ENCODE results near the gene TESK2. TPM values are rescaled to one million over a fixed set of nuclear protein-coding genes. Genes with fewer than 3 reads are reported as not detected.

The TESK2 gene
- total RNA-seq, 1 donor from 2014 or later: 14.9 TPM

DNA sequence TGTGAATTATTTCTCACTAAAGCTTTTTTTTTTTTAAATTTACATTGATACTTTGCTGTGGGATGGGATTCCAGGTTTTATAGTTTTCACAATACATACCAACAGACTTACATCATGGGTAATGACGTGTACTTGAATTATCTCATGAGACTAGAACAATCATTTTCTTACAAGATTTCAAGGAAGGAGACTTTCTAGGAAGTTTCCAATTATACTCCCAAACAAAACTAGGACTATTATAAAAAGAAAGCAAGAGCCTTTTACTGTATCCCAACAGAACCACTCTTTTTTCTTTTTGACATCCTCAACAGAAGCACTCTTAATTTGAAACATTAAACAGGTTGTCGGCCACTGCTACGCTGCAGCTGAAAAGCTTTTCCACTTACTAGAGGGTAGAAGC is 48.7 kb downstream of the TESK2 start:
- Mint-ChIP-seq H3K36me3 (no peaks in the 10 kb centered on the region), H3K27ac (no peak overlapping the region), H3K27me3 (ENCODE audit: insufficient read depth, low read depth) (peaks cover 3% of the 10 kb centered on the region), H3K4me1 (no peaks in the 10 kb centered on the region), H3K4me3 (no peak overlapping the region), H3K9me3 (no peaks in the 10 kb centered on the region)
- Histone ChIP-seq H3F3A (ENCODE audit: low read depth) (no peaks in the 10 kb centered on the region), H3K36me3 (no peaks in the 10 kb centered on the region), H3K79me2 (ENCODE audit: low read depth) (no peaks in the 10 kb centered on the region), H4K20me1 (ENCODE audit: low read depth) (no peaks in the 10 kb centered on the region), H3K9me3 (ENCODE audit: low read depth) (no peaks in the 10 kb centered on the region), H3K4me3 (no peak overlapping the region), H3K27ac (no peak overlapping the region), H3K9ac (no peak overlapping the region), H2AFZ (replicated peaks) (no peak overlapping the region), H3K4me2 (no peak overlapping the region), H3K27me3 (no peaks in the 10 kb centered on the region), H3K4me1 (no peaks in the 10 kb centered on the region)
- no peak for TF ChIP-seq EZH2 (IDR thresholded peaks at IDR 0.05)
- TF ChIP-seq, protein P1, sequence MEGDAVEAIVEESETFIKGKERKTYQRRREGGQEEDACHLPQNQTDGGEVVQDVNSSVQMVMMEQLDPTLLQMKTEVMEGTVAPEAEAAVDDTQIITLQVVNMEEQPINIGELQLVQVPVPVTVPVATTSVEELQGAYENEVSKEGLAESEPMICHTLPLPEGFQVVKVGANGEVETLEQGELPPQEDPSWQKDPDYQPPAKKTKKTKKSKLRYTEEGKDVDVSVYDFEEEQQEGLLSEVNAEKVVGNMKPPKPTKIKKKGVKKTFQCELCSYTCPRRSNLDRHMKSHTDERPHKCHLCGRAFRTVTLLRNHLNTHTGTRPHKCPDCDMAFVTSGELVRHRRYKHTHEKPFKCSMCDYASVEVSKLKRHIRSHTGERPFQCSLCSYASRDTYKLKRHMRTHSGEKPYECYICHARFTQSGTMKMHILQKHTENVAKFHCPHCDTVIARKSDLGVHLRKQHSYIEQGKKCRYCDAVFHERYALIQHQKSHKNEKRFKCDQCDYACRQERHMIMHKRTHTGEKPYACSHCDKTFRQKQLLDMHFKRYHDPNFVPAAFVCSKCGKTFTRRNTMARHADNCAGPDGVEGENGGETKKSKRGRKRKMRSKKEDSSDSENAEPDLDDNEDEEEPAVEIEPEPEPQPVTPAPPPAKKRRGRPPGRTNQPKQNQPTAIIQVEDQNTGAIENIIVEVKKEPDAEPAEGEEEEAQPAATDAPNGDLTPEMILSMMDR (IDR thresholded peaks at IDR 0.05): no peak
- DNase-seq (ENCODE audit: low spot score): no peak

- no peaks in the 10 kb centered on the region for H3K4me1 Mint-ChIP-seq
- H3K4me3 Mint-ChIP-seq: no peak overlapping the region
- H3K27ac ChIP-seq: no peak overlapping the region
- TF ChIP-seq EZH2 (IDR thresholded peaks at IDR 0.05): no peak
- TF ChIP-seq EZH2phosphoT487 (IDR thresholded peaks at IDR 0.05): no peak
- TF ChIP-seq, protein P1 (IDR thresholded peaks at IDR 0.05): no peak
- no peaks in the 10 kb centered on the region for H3F3A ChIP-seq (ENCODE audit: low read depth)
- no peak overlapping the region for H3K4me3 ChIP-seq
- H3K36me3 Mint-ChIP-seq: no peaks in the 10 kb centered on the region
- no peaks in the 10 kb centered on the region for H3K27me3 ChIP-seq
- no peak overlapping the region for H3K27ac Mint-ChIP-seq
- H3K9ac ChIP-seq: no peak overlapping the region
- H3K27me3 Mint-ChIP-seq (ENCODE audit: insufficient read depth, low read depth): peaks cover 3% of the 10 kb centered on the region
- no peaks in the 10 kb centered on the region for H3K4me1 ChIP-seq
- H3K4me2 ChIP-seq: no peak overlapping the region
- H3K9me3 Mint-ChIP-seq: no peaks in the 10 kb centered on the region
- no peak overlapping the region for H2AFZ ChIP-seq (replicated peaks)
- no peaks in the 10 kb centered on the region for H3K79me2 ChIP-seq (ENCODE audit: low read depth)
- no peaks in the 10 kb centered on the region for H3K36me3 ChIP-seq
- no peaks in the 10 kb centered on the region for H3K9me3 ChIP-seq (ENCODE audit: low read depth)
- no peak for DNase-seq (ENCODE audit: low spot score)
- no peaks in the 10 kb centered on the region for H4K20me1 ChIP-seq (ENCODE audit: low read depth)
Measured at GRCh38 chr1:45437323-45437722, 53.6 kb downstream of the TESK2 start.

GRCh38 chr1:45430490-45430889 is 60.5 kb downstream of the TESK2 start:
- Mint-ChIP-seq H3K36me3 (no peaks in the 10 kb centered on the region), H3K27me3 (ENCODE audit: insufficient read depth, low read depth) (peaks cover 3% of the 10 kb centered on the region), H3K4me1 (no peaks in the 10 kb centered on the region), H3K9me3 (no peaks in the 10 kb centered on the region), H3K27ac (no peak overlapping the region), H3K4me3 (no peak overlapping the region)
- no peak overlapping the region for H2AFZ ChIP-seq (replicated peaks)
- no peaks in the 10 kb centered on the region for H4K20me1 ChIP-seq (ENCODE audit: low read depth)
- no peaks in the 10 kb centered on the region for H3K9me3 ChIP-seq (ENCODE audit: low read depth)
- no peaks in the 10 kb centered on the region for H3F3A ChIP-seq (ENCODE audit: low read depth)
- no peak overlapping the region for H3K27ac ChIP-seq
- H3K36me3 ChIP-seq: no peaks in the 10 kb centered on the region
- no peak overlapping the region for H3K4me3 ChIP-seq
- H3K9ac ChIP-seq: no peak overlapping the region
- no peak for DNase-seq (ENCODE audit: low spot score)
- TF ChIP-seq EZH2phosphoT487 (IDR thresholded peaks at IDR 0.05): no peak
- TF ChIP-seq, protein P1 (IDR thresholded peaks at IDR 0.05): no peak
- TF ChIP-seq EZH2 (IDR thresholded peaks at IDR 0.05): no peak
- no peaks in the 10 kb centered on the region for H3K4me1 ChIP-seq
- no peak overlapping the region for H3K4me2 ChIP-seq
- no peaks in the 10 kb centered on the region for H3K79me2 ChIP-seq (ENCODE audit: low read depth)
- H3K27me3 ChIP-seq: no peaks in the 10 kb centered on the region
